Measurements from ENCODE around the gene TP53BP1. TPM values are rescaled to one million over a fixed set of nuclear protein-coding genes. Genes with fewer than 3 reads are reported as not detected.
A peak's percentile ranks its signal among the peaks of the same experiment; 100 is the strongest.

TP53BP1 gene
- total RNA-seq, 2 donors from 2014 or later: 23.1 to 34.2 TPM

DNA sequence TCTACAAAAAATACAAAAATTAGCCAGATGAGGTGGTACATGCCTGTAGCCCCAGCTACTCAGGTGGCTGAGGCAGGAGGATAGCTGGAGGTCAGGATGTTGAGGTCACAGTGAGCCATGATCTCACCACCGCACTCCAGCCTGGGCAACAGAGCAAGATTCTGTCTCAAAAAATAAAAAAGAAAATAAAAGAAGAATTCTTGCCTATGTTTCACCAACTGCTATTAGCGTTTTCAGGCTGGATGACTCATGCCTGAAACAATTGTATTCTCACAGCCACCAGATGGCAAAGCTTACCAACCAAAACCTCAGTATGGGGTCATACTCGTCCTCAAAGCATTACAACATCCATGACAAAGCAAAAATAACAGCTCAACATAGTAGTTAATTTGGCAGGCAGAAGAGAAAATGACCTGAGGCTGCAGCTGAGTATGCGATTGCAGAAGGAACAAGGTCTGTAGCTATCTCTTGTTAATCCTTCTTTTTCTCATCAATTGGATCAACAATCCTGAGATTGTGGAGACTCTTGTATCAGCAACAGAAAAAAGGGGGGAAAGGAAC, 52.2 kb downstream of the TP53BP1 start:
- peak; percentile 66 for DNase-seq (ENCODE audit: low spot score)
- Histone ChIP-seq H3K27me3 (no peaks in the 10 kb centered on the region), H3K36me3 (peaks cover 14% of the 10 kb centered on the region), H3K4me1 (peaks cover 0 to 8% of the 10 kb centered on the region in 2 donors), H3K9me3 (no peaks in the 10 kb centered on the region), H3K4me3 (no peak overlapping the region), H3K27ac (peak overlapping the region; percentile 58 to 72)
- TF ChIP-seq, protein P1, sequence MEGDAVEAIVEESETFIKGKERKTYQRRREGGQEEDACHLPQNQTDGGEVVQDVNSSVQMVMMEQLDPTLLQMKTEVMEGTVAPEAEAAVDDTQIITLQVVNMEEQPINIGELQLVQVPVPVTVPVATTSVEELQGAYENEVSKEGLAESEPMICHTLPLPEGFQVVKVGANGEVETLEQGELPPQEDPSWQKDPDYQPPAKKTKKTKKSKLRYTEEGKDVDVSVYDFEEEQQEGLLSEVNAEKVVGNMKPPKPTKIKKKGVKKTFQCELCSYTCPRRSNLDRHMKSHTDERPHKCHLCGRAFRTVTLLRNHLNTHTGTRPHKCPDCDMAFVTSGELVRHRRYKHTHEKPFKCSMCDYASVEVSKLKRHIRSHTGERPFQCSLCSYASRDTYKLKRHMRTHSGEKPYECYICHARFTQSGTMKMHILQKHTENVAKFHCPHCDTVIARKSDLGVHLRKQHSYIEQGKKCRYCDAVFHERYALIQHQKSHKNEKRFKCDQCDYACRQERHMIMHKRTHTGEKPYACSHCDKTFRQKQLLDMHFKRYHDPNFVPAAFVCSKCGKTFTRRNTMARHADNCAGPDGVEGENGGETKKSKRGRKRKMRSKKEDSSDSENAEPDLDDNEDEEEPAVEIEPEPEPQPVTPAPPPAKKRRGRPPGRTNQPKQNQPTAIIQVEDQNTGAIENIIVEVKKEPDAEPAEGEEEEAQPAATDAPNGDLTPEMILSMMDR (IDR thresholded peaks at IDR 0.05): peak in 1 of 2 donors; percentile 62

DNA sequence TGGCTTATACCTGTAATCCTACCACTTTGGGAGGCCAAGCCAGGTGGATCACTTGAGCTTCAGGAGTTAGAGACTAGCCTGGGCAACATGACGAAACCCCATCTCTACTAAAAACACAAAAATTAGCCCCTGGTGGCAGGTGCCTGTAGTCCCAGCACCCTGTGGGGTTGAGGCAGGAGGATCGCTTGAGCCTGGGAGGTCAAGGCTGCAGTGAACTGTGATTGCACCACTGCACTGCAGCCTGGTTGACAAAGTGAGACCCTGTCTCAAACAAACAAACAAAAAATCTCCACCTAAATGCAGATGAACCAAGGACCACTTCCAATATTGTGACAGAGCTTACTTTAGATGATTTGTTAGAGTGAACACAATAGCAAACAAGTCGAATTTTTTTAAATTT, 53.7 kb downstream of the TP53BP1 start:
- H3K27me3 ChIP-seq: no peaks in the 10 kb centered on the region
- H3K4me3 ChIP-seq: no peak overlapping the region
- H3K36me3 ChIP-seq: peaks cover under 1% of the 10 kb centered on the region
- H3K9me3 ChIP-seq: no peaks in the 10 kb centered on the region
- no peak for DNase-seq (ENCODE audit: low spot score)
- TF ChIP-seq, protein P1 (IDR thresholded peaks at IDR 0.05): no peak
- H3K27ac ChIP-seq: no peak overlapping the region
- H3K4me1 ChIP-seq: peaks cover 0 to 8% of the 10 kb centered on the region in 2 donors

DNA sequence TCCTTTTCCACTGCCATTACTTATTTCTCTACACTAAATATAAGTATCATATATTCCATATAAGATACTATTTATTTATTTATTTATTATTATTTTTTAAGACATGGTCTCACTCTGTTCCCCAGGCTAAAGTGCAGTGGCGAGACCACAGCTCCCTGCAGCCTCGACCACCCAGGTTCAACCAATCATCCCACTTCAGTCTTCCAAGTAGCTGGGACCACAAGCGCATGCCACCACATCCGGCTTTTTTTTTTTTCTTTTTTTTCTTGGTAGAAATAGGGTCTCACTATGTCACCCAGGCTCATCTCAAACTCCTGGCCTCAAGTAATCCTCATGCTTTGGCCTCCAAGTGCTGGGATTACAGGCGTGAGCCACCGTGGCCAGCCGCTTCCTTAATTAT, 56.6 kb downstream of the TP53BP1 start:
- peaks cover 15% of the 10 kb centered on the region for H3K36me3 ChIP-seq
- no peaks in the 10 kb centered on the region for H3K9me3 ChIP-seq
- no peak overlapping the region for H3K4me3 ChIP-seq
- H3K4me1 ChIP-seq: peaks cover 0 to 8% of the 10 kb centered on the region in 2 donors
- H3K27me3 ChIP-seq: no peaks in the 10 kb centered on the region
- TF ChIP-seq, protein P1 (IDR thresholded peaks at IDR 0.05): no peak
- DNase-seq (ENCODE audit: low spot score): no peak
- H3K27ac ChIP-seq: no peak overlapping the region

DNA sequence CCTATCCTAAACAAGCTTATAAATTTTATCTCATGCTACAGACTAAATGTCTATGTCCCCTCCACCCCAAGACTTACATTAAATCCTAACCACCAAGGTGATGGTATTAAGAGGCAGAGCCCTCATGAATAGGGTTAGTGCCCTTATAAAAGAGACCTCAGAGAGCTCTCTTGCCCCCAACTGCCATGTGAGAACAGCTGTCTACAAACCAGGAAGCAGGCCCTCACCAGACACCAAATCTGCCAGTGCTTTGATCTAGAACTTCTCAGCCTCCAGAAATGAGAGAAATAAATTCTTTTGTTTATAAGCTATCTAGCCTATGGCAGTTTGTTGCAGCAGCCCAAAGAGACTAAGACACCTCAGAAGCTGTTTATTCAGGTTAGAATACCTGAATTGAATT, 58.5 kb downstream of the TP53BP1 start:
- TF ChIP-seq, protein P1 (IDR thresholded peaks at IDR 0.05): no peak
- Histone ChIP-seq H3K27me3 (no peaks in the 10 kb centered on the region), H3K4me1 (no peaks in the 10 kb centered on the region), H3K36me3 (peaks cover 28% of the 10 kb centered on the region), H3K9me3 (no peaks in the 10 kb centered on the region), H3K27ac (no peak overlapping the region), H3K4me3 (no peak overlapping the region)
- DNase-seq (ENCODE audit: low spot score): no peak

DNA sequence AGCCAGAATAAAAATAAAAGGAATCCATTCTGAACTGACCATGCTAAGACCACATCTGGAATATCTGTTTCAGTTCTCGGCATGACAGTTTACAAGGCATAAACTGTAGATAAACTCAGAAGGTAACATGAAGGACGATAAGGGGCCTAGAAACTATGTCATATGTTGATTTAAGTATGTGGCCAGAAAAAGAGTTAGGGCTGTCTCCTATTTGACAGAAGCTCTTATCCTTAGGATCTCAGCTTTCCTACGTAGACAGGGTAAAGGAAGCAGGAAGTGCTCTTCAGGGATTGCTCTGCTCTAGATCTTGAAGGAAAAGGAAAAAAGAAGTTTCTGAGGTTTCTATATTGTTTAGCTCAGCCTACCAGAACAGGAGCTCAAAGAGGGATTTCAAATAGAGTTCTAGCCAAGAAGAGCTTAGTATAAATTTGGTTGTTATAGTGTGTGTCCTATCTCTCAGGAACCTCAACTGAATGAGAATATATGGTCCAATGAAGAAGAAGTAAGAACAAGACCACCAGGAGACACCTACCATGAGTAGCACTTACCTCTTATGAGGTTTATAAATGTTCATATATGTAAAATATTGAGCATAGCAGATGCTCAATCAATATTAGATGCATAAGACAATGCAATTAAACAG, 59.2 kb downstream of the TP53BP1 start:
- Histone ChIP-seq H3K9me3 (no peaks in the 10 kb centered on the region), H3K27ac (no peak overlapping the region), H3K4me1 (no peaks in the 10 kb centered on the region), H3K36me3 (peaks cover 28% of the 10 kb centered on the region), H3K4me3 (no peak overlapping the region), H3K27me3 (no peaks in the 10 kb centered on the region)
- TF ChIP-seq, protein P1 (IDR thresholded peaks at IDR 0.05): no peak
- no peak for DNase-seq (ENCODE audit: low spot score)

Measured in right atrium auricular region (tissue), 2 donors.